Measurements from ENCODE around the gene CALM1.

GRCh38 chr14:90456551-90456950, 59.7 kb downstream of the CALM1 start:
- TF ChIP-seq CTCF (IDR thresholded peaks at IDR 0.05), result no peak
- no peak for TF ChIP-seq POLR2A (IDR thresholded peaks at IDR 0.05)
